ENCODE results near the gene PRKCH.

PRKCH gene

DNA sequence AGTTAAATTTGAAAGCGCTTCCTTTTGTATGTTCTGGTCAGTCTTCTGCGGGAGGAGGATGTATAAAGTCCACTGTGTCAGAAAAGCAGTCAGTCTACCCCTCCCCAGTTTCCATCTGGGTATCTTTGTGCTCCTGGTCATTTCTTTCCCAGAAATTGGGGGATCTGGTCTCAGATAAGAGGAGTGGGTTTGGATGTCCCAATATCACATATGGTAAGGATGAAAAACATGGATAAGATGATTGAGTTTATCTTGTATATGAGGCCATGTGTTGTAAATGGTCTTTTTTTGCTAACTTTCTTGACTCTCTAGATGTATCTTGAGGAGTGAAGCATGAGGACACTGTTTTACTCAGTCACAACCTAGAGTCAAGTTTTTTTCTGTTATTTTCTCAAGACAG is 187.1 kb downstream of the PRKCH start:
- no peak for TF ChIP-seq ZNF274 (IDR thresholded peaks at IDR 0.05; ENCODE audit: low read depth, low read length)
- no peak overlapping the region for H3K4me3 ChIP-seq (ENCODE audit: low read length)

GRCh38 chr14:61510736-61511557 is 189.6 kb downstream of the PRKCH start:
- H3K4me3 ChIP-seq (ENCODE audit: low read length): no peak overlapping the region
- TF ChIP-seq ZNF274 (IDR thresholded peaks at IDR 0.05; ENCODE audit: low read depth, low read length): no peak

GRCh38 chr14:61511558-61511948 is 190.2 kb downstream of the PRKCH start:
- TF ChIP-seq ZNF274 (IDR thresholded peaks at IDR 0.05; ENCODE audit: low read depth, low read length): no peak
- no peak overlapping the region for H3K4me3 ChIP-seq (ENCODE audit: low read length)

DNA sequence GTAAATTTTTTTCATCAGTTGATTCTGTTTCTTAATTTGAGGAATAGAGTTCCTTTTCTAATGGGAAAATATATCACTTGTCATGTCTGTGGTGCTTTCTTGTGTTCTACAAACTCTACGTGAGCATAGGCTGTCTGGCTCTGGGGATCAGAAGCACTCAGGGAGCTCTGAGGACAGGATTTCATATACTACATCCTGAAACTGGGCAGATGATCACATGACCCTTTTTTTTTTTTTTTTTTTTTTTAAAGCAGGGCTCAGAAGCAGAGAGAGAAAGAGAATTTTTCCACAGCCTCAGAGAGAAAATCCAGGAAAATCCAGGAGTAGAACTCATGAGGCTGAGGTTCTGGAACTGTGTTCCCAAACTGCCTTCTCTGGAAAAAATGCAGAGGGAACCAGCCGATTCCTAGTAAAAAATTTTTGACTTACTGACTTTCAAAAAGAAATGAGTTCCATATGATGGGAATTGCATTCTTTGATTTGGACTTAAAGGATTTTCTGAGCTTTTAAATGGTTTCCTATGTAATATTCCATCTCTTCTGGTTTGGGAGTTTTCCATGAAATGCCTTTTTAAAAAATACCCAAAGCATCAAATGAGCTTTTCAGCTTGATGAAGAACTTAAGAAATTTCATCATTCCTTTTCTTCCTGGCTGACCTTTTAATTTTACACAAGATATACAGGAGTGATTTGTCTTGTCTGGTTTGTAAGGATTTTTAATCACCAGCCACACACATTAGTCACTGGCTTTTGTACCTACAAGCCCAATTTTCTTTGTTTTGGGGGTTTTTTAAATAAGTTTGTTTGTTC is 190.9 kb downstream of the PRKCH start:
- H3K4me3 ChIP-seq (ENCODE audit: low read length): no peak overlapping the region
- TF ChIP-seq ZNF274 (IDR thresholded peaks at IDR 0.05; ENCODE audit: low read depth, low read length): no peak

GRCh38 chr14:61513986-61514830 is 192.8 kb downstream of the PRKCH start:
- no peak overlapping the region for H3K4me3 ChIP-seq (ENCODE audit: low read length)
- no peak for TF ChIP-seq ZNF274 (IDR thresholded peaks at IDR 0.05; ENCODE audit: low read depth, low read length)

DNA sequence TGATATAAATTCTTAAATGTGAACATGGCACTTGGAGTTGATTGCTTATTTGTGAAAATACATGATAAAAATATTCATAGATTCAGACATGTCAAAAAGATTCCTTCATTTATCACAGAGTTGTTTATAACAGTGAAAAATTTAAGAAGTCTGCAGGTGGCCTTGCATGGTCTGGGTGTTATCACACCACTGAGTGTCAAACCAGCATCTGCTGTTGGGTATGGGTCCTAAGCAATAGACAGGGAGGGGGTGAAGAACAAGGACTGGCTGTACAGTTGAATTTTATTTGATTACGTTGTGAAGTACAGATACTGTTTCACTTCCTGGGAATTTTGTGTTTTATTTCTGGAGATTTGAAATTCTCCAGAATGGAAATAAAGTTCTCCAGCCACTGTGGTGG is 193.5 kb downstream of the PRKCH start:
- no peak for TF ChIP-seq ZNF274 (IDR thresholded peaks at IDR 0.05; ENCODE audit: low read depth, low read length)
- no peak overlapping the region for H3K4me3 ChIP-seq (ENCODE audit: low read length)

DNA sequence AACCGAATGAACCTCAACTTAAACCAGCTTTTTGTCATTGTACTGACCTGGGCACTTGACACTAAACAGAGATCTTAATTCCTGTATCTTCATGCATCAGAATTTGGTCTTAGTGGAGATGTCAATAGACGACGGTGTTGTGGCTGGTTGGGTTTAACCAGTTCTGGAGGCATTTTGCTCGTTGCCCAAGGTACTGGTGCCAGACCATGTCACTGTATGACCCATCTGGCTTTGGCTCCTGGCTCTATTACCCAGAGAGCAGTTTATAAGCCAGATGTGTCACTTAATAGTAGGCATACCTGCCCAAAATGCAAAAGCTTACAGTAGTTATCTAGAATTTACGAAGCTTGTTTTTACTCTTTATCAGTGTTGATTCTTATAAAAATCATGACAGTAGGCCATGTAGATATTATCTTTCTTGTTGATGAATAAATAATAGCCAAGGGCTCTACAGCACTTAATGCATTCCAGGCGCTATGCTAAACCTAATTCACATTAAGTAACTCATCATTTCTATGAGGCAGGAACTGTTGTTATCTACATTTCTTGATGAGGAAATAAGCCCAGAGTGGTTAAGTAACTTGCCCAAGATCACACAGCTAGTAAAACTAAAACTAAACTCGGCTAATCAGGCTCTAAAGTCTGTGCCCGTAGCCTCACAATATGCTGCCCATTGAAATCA is 194.2 kb downstream of the PRKCH start:
- no peak for TF ChIP-seq ZNF274 (IDR thresholded peaks at IDR 0.05; ENCODE audit: low read depth, low read length)
- H3K4me3 ChIP-seq (ENCODE audit: low read length): no peak overlapping the region

- H3K4me3 ChIP-seq (ENCODE audit: low read length): no peak overlapping the region
- TF ChIP-seq ZNF274 (IDR thresholded peaks at IDR 0.05; ENCODE audit: low read depth, low read length): no peak
Measured at GRCh38 chr14:61516118-61516743, 194.9 kb downstream of the PRKCH start.

DNA sequence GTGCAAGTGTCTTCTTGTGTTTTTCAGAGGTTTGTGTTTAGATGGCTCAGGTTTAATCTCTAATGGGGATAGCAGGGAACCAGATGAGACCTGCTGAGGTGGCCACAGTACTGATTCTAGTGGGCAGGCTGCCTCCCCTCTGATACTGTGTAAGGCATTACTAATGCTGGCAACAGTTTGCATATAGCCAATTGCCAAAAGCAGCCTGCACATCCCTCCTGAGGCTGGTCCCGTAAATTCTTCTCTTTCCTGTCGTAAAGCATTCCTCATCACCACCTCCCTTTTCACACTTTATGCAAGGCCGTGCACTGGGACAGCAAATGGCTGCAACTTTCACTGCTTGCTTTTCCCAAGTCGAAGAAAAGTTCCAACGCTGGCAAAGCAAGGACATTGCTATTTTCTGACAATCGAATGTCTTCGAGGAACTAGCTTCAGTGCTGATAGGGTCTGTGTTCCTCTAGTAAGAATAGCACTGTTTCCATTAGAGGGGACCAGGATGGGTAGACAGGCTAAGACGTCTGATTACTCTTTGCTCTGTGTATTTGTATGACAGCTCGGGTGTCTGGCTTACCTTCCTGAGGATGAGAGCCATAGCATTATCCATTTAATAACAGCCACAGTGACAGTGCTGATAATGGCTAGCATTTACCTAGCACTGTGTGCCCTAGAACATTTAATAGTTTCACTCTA is 195.7 kb downstream of the PRKCH start:
- no peak for TF ChIP-seq ZNF274 (IDR thresholded peaks at IDR 0.05; ENCODE audit: low read depth, low read length)
- H3K4me3 ChIP-seq (ENCODE audit: low read length): no peak overlapping the region

GRCh38 chr14:61517911-61518384 is 196.6 kb downstream of the PRKCH start:
- no peak overlapping the region for H3K4me3 ChIP-seq (ENCODE audit: low read length)
- TF ChIP-seq ZNF274 (IDR thresholded peaks at IDR 0.05; ENCODE audit: low read depth, low read length): no peak

GRCh38 chr14:61518403-61518802 is 197.0 kb downstream of the PRKCH start:
- no peak for TF ChIP-seq ZNF274 (IDR thresholded peaks at IDR 0.05; ENCODE audit: low read depth, low read length)
- H3K4me3 ChIP-seq (ENCODE audit: low read length): no peak overlapping the region

DNA sequence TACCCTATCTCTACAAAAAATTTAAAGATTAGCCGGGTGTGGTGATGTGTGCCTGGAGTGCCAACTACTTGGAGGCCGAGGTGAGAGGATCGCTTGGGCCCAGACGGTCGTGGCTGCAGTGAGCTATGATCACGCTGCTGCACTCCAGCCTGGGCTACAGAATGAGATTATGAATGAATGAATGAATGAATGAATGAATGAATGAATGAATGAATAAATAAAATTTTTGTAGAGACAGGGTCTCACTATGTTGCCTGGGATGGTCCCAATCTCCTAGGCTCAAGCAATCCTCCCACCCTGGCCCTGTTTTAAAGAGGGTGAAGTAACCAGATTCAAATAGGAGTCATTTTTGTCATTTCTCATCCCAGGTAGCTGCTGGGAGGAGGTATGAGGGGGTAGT is 197.7 kb downstream of the PRKCH start:
- no peak overlapping the region for H3K4me3 ChIP-seq (ENCODE audit: low read length)
- no peak for TF ChIP-seq ZNF274 (IDR thresholded peaks at IDR 0.05; ENCODE audit: low read depth, low read length)

DNA sequence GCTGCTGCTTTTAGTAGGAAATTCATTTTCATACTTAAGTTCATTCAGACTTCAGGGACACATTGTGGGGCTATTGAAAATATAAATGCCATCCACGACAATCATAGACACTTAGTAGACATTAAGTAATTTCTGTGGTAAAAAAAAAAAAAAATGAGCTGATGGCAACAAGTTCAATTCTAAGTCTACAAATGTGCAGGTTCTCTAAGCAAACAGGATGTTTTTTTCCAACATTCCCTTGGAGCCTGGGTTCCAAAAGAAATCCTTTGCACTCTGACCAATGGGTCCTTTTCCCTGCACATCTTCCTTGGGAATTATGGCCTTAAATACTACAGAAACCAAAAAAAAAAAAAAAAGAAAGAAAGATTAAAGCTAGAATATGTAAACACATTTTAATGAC is 198.4 kb downstream of the PRKCH start:
- TF ChIP-seq ZNF274 (IDR thresholded peaks at IDR 0.05; ENCODE audit: low read depth, low read length): no peak
- no peak overlapping the region for H3K4me3 ChIP-seq (ENCODE audit: low read length)
